Stimulated activated CD4-positive, alpha-beta T cell treated with anti-CD3 and anti-CD28 coated beads, Interleukin-15, amount 100 ng/mL, for 1 hour (primary cell): ENCODE data around the gene KRT36.

Source experiments
- DNase-seq, 2 donors: peaks; one replicate each; pipeline ENCODE4 v3.0.0-alpha.2; 2020; ENCODE audit warnings: low read depth in 1 of 2, low spot score in 1 of 2

Gene KRT36

DNA sequence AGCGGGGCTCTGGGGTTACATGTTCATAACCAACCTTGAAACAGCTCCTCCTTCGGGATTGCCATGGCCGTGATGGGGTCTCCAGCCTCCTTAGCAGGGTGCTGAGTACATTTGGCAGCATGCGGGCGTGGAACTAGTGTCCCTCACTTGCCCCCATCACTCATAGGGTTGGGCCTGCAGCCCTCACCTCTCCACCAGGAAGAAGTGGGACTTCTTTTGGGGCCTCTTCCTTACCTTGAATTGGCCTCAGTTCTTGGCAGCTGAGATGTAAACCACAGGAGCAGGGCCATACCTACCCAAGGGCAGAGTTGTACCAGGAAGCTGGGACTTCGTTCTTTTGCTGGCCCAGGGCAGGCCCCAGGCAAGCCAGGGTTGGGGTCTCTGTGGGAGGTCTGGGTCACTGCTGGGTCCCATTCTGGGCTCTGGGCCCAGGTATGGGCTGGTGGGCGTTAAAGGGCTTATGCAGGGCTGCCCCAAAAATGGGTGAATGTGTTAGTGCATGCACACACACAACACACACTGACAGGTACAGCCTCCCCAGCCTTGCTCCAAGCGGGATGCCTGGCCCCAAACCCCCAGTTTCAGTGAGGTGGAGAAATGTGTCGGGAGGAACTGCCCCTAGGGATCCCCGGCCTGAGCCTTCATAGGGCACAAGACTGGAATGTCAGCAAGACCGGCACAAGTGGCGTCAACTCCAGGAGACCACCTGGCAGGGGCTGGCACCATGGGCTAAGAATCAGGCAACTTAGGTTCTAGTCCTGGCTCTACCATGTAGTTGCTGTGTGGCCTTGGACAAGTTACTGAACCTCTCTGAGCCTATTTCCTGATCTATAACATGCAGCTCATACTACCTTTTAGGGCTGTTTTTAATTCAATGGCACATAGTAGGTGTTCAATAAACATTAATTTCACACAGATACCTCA, 32.9 kb upstream of the KRT36 start:
- no peak for DNase-seq

DNA sequence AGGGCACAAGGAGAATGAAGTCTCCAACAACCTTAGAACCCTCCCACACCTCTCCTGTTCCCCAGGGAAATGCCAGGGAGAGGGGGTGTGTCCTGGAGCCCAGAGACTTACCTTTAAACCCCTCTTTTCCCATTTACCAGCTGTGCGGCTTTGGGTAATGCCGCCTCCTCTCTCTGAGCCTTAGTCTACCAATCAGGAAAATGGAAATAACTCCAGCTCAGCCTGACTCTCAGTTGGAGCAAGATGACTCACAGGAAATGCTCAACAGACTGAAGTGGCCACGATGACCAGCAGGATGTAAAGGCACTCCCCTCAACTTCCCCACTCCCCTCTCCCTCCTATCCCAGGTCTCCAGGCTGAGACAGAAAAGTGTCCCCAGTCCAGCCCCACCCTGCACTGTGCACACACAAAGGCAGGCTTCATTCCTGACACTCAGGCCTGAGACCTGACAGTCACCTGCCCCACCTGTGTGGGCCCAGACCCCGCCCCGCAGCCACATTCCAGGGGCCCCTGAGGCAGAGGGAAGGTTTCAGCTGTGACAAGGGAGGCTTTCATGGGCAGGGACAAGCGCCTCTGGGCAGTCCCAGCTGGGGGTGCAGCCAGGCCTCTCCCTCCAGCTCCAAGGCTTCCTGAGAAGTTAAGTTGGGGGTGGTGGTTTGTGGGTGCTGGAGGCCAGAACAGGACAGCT, 32.0 kb upstream of the KRT36 start:
- no peak for DNase-seq

DNA sequence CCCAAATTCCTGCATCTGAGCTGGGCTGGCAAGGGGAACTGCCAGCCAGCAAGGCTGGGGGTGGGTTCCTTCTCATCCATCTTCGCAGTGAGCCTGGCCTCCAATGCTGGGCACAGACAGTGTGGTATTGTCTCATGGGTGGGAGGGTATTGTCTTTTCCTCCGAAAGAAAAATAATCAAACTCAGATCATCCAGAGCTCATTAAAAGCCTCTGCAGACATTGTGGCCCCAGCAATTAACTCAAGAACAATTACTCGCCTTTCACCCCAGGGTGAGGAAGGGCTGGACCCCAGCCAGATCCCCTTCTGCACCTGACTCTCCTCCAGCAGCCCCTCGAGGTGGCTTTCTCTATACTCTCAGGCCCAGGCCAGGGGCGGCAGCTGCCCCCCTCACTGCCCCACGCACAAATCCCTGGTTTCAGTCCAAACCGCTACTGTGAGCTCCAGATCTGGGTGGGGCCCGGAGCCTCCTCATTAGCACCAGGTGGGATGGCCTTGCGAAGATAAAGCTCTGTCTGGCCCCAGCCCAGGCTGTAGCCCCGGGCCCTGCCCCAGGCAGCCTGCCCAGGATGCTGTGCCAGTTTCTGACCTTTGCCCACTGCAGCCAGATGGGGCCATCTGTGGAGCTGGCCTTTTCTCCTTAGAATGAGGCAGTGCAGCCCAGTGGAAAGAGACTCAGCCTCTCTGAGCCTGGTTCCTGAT, 31.3 kb upstream of the KRT36 start:
- no peak for DNase-seq

DNA sequence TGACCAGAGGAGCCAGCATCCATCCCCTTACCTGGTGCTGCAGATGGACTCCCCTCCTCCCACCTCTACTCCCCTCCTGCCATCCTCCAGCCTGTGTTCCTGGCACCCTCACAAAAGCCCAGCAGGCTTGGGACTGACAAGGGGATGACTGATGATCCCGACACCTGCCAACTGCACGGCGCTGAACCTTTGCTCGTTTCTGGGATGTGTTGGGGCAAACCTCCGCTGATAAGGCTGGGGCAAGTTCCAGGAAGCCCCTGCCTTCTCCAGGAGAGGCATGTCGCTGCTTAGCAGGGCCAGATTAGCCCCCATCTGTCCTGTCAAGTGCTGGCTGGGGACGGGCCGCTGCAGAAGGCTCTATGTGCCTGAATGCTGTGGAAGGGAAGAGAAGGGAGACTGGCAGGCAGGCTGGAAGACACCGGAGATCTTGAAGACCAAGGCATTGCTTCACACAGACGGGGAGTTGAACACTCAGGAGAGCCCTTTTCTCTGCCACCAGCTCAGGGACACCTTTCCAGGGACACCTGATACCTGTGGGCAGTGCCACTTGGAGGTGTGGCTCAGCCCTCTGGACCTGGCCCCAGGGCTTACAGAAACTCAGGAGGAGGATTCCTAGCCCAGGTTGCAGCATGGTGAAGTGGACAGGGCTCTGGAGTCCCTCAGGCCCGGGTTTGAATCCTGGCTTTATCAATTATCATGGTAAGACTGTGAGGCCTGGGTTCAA, 30.0 kb upstream of the KRT36 start:
- DNase-seq, result no peak

DNA sequence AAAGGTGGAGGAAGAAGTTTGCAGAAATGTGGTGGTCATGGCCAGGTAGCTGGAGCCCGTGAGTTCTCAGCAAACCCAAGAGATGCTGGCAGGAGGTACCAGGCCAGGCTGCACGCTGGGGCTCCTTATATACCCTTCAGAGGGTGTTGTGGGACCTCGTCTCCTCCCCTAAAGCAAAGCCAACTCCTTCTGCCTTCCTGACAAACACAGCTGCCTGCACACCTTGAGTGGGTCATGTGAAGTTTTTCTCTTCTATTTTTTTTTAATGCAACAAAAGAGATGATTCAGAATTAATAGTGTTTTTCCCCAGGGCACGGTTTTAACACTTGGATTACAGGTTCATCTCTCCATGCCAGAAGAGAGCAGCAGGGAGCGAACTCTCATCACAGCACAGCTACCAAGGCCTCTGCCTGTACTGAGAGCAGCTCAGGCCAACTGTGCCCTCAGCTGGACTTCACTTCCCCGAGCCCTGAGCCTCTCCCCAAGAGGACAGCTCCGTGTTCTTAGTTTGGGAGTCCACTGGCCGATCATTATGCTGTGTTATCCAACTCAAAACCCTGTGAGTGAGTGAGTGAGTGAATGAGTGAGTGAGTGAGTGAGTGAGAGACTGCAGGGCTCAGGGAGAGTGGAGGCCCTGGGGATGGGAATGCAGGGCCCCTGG, 29.2 kb upstream of the KRT36 start, which contains the start of gene KRT15:
TSS of gene KRT15 (minus strand) at position 102 of the 661 bp plus-strand sequence. CDS start at position 39, 63 bp downstream.
- no peak for DNase-seq

DNA sequence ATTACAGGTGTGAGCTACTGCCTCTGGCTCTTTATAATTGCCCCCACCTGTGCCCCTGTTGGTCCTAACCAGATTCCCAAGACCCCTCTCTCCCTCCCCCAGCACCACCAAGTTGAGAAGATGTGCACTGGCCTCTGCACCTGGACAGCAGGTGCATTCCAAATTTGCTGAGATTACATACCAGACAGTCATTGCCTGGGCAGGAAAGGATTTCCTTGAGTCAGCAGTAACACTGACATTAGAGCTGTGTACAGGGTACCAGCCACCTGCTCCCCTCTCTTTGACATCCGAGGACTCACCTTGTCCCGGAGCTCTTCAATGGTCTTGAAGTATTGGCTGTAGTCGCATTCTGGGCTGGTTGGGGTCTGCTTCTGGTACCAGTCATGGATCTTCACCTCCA, 28.3 kb upstream of the KRT36 start:
- DNase-seq, result no peak

DNA sequence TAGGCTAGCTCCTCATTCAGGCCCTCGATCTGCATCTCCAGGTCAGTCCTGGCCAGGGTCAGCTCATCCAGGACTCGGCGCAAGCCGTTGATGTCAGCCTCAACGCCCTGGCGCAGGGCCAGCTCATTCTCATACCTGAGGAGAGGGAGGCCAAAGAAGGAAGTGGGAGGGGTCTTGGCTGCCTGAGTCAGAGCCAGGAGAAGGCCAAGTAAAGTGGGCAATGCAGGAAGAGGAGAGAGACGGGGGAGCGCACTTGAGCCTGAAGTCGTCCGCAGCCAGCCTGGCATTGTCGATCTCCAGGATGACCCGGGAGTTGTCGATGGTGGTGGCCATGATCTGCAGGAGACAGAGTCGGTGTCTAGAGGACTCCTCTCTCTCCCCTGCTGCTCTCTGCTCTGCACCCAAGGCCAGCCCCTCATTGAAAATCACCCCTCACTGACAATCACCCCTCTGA, 27.1 kb upstream of the KRT36 start:
- DNase-seq, result no peak

DNA sequence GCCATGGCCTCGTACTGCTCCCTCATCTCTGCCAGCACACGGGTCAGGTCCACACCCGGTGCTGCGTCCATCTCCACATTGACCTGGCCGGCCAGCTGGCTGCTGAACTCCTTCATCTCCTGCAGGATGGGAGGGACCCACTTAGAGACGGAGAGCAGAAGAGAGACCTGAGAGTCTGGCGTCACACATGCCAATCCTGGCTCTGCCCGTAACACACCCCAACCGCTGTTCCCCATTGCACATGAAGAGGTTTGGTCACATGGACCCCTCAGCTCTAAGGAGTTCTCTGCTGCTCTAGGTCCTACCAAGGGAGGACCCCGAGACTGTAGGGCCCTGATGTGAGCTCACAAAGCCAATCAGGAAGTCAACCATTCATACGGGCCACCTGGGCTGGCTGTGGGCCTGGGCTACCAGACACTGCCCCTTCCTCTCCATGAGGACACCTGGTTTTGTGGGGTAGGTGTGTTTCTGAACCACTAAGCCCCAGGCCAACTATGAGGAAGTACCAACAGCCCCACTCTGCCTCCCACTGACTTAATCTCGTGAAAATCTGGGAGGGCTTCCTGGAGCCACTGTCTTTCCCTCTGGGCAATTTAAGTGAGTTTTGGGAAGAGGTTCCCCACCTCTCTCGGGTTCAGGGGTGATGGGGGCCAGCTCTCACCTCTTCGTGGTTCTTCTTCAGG, 26.6 kb upstream of the KRT36 start:
- DNase-seq, result no peak

DNA sequence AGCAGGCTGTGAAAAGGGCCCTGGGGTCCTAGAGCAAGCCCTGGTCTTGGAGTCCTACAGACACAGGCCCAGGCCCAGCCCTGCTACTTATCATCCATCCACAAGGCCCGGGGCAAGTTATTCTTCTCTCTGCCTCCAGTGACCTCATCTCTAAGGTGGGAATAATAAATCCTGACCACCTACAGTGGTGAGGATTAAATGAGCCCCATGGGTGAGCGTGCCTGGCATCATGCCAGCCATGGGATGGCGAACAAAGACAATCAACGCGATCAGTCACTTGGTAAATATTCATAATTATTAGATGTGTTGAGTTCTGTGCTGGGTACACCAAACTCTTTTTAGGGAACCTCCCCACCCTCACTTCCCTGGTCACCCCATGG, 23.4 kb upstream of the KRT36 start:
- no peak for DNase-seq

DNA sequence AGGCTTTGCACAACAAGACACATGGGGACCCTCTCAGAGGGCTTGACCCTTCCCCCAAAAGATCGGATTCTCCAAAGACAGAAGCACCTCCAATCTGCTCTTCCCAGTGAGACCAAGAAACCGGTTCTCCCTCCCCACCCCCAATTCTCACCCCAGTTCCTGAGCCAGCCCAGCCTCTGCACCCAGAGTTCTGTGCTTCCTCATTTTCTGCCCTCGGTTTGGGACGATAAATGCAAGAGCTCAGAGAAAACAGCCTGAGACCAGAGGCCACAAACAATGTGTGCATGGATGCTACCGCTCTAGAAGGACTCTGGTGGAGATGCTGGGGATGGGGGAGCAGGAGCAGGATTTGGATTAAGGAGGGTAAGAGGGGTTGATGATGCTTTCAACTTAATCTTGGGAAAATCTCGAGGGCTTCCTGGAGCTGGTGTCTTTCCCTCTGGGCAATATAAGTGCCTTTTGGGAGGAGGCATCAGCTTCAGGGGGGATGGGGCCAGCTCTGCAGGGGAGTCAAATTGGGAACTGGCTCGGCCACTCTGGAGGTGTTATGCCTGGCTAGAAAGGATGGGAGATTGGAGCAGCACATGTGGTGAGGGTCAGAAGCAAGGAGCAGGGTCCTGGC, 22.9 kb upstream of the KRT36 start:
- no peak for DNase-seq

DNA sequence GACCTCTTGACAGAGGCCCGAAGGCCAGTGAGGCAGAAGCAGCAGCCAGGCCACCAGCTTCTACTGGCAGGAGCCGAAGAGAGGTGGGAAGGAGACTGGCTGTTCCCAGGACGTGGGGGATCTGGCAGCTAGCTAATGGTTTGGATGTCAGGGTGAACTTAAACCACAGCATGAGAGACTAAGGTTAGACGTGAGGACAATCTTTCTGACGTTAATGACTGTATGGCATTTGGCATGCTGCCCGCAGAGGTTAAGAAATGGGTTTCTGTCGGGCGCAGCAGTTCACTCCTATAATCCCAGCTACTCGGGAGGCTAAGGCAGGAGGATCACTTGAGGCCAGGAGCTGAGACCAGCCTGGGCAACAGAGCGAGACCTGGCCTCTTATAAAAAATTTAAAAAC, 22.0 kb upstream of the KRT36 start:
- no peak for DNase-seq

DNA sequence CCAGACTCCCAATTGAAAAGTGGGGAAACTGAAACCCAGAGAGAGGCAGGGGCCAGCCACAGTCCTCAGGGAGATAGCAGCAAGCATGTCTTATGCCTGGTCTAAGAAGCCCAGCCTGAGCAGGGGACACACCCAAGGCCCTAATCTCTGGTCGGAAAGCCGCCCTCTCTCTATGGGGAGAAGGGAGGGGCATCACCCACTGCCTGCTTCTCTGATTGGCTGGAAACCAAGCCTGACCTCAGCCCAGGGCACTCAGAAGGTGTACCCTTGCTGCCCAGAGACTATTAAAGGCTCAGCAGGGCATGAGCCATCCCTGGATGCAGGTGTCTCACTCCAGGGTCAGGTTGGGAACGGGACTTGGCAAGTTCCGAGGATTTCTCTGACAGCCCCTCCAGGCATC, 21.4 kb upstream of the KRT36 start:
- no peak for DNase-seq

DNA sequence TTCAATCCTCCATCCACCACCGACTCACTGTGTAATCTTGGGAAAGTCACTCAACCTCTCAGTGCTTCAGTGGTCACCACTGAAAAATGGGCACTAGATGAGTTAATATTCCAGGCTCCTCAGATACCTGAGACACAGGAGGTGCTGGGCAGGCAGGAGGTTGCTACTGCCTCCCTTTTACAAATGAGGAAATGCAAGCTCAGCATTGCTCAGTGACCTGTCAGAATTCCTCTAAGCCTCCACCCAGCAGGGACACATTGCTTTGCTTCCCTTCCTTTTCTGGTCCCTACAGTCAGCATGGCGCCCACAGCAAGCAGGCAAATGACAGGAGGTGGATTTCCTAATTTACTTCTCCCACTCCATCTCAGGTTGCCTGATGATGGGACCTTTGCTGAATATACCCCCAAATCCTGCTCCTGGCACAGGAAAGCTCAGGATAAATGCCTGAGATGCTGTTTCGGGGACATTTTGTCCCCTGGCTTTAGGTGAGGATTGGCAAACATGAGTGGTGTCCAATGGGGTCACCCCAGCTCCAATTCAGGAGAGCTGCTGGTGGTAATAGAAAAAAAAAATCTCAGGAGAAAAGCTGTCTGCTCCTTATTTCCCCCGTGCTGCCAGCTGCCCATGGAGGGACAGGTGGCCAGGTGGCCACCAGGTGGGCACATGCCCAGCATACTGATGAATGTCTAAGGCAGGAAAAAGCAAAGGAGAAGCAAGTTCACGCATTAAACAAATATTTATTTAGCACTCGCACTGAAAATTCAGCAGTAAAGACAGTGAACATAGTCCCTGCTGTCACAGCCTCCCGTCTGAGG, 20.7 kb upstream of the KRT36 start:
- DNase-seq, result no peak

DNA sequence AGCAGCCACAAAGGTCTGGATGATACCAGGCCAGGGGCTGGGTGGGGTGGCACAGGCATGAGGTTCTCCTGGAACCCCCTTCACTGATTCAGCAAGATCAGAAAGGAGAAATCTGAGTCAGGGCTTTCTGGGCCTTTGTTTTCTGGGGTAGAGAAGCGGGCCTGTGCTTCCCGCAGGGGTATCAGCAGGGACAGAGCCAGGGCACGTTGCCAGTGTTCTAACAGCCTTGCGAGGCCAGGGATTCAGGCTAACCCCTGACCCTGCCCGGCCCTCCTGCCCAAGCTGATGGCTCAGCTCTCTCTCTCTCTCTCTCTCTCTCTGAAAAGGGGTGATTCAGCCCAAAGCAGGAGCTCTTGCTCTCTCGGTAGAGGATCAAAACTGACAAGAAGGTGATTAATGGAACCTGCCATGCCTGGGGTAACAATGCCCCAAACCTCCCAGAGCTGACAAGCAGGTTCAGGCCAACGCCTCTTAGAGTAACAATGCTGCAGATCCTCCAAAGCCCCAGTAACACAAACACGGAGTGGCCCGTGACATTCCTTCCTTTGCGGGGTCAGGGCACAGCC, 17.7 kb upstream of the KRT36 start:
- DNase-seq, result no peak

DNA sequence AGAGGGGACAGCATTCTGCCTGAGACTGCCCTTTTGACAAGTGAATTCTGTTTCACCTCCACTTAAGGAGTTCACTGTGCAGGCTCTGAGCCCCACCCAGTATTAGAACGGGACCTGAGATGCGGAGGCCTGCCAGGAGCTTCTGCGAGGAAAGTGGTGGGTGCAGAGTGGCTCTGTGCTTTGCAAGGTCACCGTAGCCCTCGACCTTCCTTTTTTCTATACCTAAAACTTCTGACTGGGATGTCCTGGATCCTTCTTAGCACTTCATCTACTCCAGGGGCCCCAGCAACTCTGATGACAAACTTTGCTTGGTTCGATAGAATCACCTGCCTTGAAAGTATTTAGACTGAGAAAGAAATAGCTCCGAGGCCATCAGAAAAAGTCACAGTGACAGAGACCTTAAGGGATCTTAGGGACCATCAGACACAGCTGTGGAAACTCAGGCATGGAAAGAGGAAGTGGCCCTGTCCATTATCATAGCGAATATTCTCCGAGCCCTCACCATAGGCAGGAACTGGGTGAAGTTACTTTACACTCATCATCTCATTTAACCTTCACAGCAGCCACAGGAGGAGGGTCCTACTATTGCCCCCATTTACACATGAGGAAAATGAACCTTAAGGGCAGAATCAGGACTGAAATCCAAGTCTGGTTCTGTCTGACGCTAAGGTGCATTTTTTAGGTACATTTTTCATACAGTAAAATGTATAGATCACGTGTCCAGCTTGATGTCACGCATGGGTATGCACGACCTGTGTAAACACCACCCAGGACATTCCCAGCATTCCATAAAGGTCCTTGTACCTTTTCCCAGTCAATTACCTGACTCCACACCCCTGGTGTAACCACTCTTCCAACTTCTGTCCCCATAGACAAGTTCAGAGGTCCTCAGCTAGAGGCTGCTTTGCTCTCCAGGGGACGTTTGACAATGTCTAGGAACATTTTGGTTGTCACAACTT, 16.4 kb upstream of the KRT36 start:
- no peak for DNase-seq

DNA sequence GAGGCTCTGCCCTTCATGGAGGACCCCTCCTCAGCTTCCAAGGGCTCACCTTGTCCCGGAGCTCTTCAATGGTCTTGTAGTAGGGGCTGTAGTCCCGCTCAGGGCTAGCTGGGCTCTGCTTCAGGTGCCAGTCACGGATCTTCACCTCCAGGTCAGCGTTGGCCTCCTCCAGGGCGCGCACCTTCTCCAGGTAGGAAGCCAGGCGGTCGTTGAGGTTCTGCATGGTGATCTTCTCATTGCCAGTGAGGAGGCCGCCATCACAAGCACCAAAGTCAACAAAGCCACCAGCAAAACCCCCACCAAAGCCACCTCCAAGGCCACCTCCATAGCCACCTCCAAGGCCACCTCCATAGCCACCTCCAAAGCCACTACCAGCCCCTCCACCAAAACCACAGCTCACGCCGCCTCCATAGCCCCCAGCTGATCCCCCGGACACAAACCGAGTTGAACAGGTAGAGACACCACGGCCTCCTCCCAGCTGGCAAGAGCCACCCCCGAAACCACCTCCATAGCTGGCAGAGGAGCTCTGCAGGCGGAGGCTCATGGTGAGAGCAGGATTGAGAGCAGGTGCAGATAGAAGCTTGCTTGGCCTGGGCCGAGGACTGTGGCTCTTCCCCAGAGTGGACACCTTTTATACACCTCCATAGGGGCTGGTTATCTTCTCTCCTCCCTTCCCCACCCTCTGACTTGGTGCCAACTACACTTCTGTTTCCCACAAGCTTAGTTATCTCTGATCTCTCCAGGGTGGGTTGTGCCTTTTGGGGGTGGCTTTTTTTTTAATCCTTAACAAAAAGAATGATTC, 15.5 kb upstream of the KRT36 start, which contains the start of gene KRT13:
TSS of gene KRT13 (minus strand) at position 606 of the 802 bp plus-strand sequence. CDS start at position 544, 62 bp downstream.
- DNase-seq, result no peak
